Mesenteric fat pad (tissue), 1 donor: Measurements from ENCODE around the gene PLVAP. TPM values are rescaled to one million over a fixed set of nuclear protein-coding genes. Genes with fewer than 3 reads are reported as not detected.

Source experiments
- DNase-seq: peaks from one replicate; pipeline ENCODE4 v3.0.0-alpha.2; 2020; ENCODE audit warnings: low spot score
- total RNA-seq: library from RNA; stranded (reverse); fragmentation: NEBNext Ultra II Directional; extraction: Animal tissue kit (Norgen Biotek cat#: 25700); gene quantifications from one replicate; pipeline ENCODE4 v1.2.1, GENCODE V29; 2021
- donor health status: DM: yes; HTN: yes; CAD: no.

Gene PLVAP
- total RNA-seq, 1 donor from 2014 or later, result 293 TPM

- DNase-seq, result no peak
Observed at GRCh38 chr19:17359905-17360800, 17.0 kb downstream of the PLVAP start.

- DNase-seq, result no peak
Observed at GRCh38 chr19:17358395-17358794, 18.7 kb downstream of the PLVAP start.

- DNase-seq, result no peak
Observed at GRCh38 chr19:17357724-17358123, 19.4 kb downstream of the PLVAP start.

GRCh38 chr19:17357078-17357666, 20.0 kb downstream of the PLVAP start:
- no peak for DNase-seq

- no peak for DNase-seq
Observed at GRCh38 chr19:17353386-17353785, 23.8 kb downstream of the PLVAP start.

GRCh38 chr19:17352608-17353280, 24.4 kb downstream of the PLVAP start:
- DNase-seq, result no peak

GRCh38 chr19:17351815-17352435, 25.2 kb downstream of the PLVAP start:
- DNase-seq, result no peak

- no peak for DNase-seq
Observed at GRCh38 chr19:17348700-17349099, 28.4 kb downstream of the PLVAP start.

GRCh38 chr19:17347877-17348276, 29.3 kb downstream of the PLVAP start:
- no peak for DNase-seq

- no peak for DNase-seq
Observed at GRCh38 chr19:17347361-17347760, 29.8 kb downstream of the PLVAP start.

GRCh38 chr19:17346109-17346671, 31.0 kb downstream of the PLVAP start:
- peak; percentile 95 for DNase-seq

- DNase-seq, result no peak
Observed at GRCh38 chr19:17341845-17342244, 35.3 kb downstream of the PLVAP start.

- DNase-seq, result no peak
Observed at GRCh38 chr19:17341386-17341785, 35.8 kb downstream of the PLVAP start.

GRCh38 chr19:17340871-17341357, 36.2 kb downstream of the PLVAP start:
- no peak for DNase-seq

- no peak for DNase-seq
Observed at GRCh38 chr19:17340302-17340870, 36.8 kb downstream of the PLVAP start.

- no peak for DNase-seq
Observed at GRCh38 chr19:17339088-17339741, 37.9 kb downstream of the PLVAP start.

- no peak for DNase-seq
Observed at GRCh38 chr19:17338433-17339078, 38.6 kb downstream of the PLVAP start.

- DNase-seq, result no peak
Observed at GRCh38 chr19:17337675-17338432, 39.3 kb downstream of the PLVAP start.
